IMR-90 (cell line): ENCODE data around the gene DSC2. TPM values are rescaled to one million over a fixed set of nuclear protein-coding genes. Genes with fewer than 3 reads are reported as not detected.
"Not testable (repeated sequence)": the region's sequence is repeated elsewhere in the genome, so short reads cannot be mapped to it uniquely, and the experiment has no call there.

Experiments
- ATAC-seq: fragments of 200-7000 bp; cut with Tn5 transposase; 2 replicates; pipeline ENCODE4 v1.9.1; 2020; ENCODE audit warnings: low read depth, mild to moderate bottlenecking, moderate library complexity
- BruUV-seq: library from RNA; stranded (reverse); fragments of 400-500 nt; replicated peaks from 2 replicates; lab custom pipeline; 2021; lab: Mats Ljungman, UMichigan
- CTCF ChIA-PET: fragments of 300-600 bp; formaldehyde crosslinking; extraction: SDS; loops from one replicate; lab custom pipeline; 2021; ENCODE audit warnings: antibody characterized with exemption; lab: Yijun Ruan, JAX
- POLR2A ChIA-PET: fragments of 300-600 bp; sonication (Branson Sonifier 250); formaldehyde crosslinking; loops from one replicate; lab custom pipeline; 2022; ENCODE audit warnings: antibody characterized with exemption; ENCODE audit not compliant: unreplicated experiment; lab: Charles Lee
- DNase-seq: peaks from one replicate; pipeline ENCODE4 v3.0.0; 2013
- H2AFZ ChIP-seq: replicated peaks from 2 replicates; pipeline ENCODE3; 2013; ENCODE audit warnings: low read length, mild to moderate bottlenecking; ENCODE audit not compliant: poor library complexity
- H2AK5ac ChIP-seq: 2 replicates; pipeline ENCODE4 v1.6.1; 2013; ENCODE audit warnings: low read depth, low read length, inconsistent platforms
- H2AK9ac ChIP-seq: replicated peaks from 2 replicates; pipeline ENCODE3; 2013; ENCODE audit warnings: mild to moderate bottlenecking, low read depth, low read length, moderate library complexity; ENCODE audit not compliant: poor library complexity
- H2BK120ac ChIP-seq: 2 replicates; pipeline ENCODE4 v1.6.1; 2013; ENCODE audit warnings: low read depth, low read length, inconsistent platforms
- H2BK15ac ChIP-seq: 3 replicates; pipeline ENCODE4 v1.6.1; 2013; ENCODE audit warnings: low read depth, low read length, inconsistent platforms
- H2BK20ac ChIP-seq: 2 replicates; pipeline ENCODE4 v1.6.1; 2013; ENCODE audit warnings: low read depth, mild to moderate bottlenecking, inconsistent platforms, low read length, moderate library complexity
- H2BK5ac ChIP-seq: 2 replicates; pipeline ENCODE4 v1.6.1; 2013; ENCODE audit warnings: mild to moderate bottlenecking, low read depth, low read length, inconsistent platforms; ENCODE audit not compliant: poor library complexity, severe bottlenecking
- H3K14ac ChIP-seq: replicated peaks from 2 replicates; pipeline ENCODE4 v1.6.1; 2013; ENCODE audit warnings: low read depth, low read length, inconsistent platforms
- H3K18ac ChIP-seq: 2 replicates; pipeline ENCODE4 v1.6.1; 2013; ENCODE audit warnings: low read depth, low read length, control low read depth
- H3K23ac ChIP-seq: 2 replicates; pipeline ENCODE4 v1.6.1; 2013; ENCODE audit warnings: low read depth, low read length, inconsistent platforms
- H3K27ac ChIP-seq: 2 replicates; pipeline ENCODE4 v1.5.1; 2013; ENCODE audit warnings: mild to moderate bottlenecking, control low read depth, low read length; ENCODE audit not compliant: insufficient read depth
- H3K27me3 ChIP-seq: 2 replicates; pipeline ENCODE4 v1.6.1; 2013; ENCODE audit warnings: low read length; ENCODE audit not compliant: control insufficient read depth, insufficient read depth
- H3K36me3 ChIP-seq: 2 replicates; pipeline ENCODE4 v1.6.1; 2013; ENCODE audit warnings: low read length, mixed read lengths; ENCODE audit not compliant: control insufficient read depth, insufficient read depth
- H3K4ac ChIP-seq: 2 replicates; pipeline ENCODE4 v1.6.1; 2013; ENCODE audit warnings: low read depth, low read length, inconsistent platforms
- H3K4me1 ChIP-seq: 2 replicates; pipeline ENCODE4 v1.6.1; 2013; ENCODE audit warnings: low read length, mixed read lengths; ENCODE audit not compliant: control insufficient read depth, insufficient read depth
- H3K4me2 ChIP-seq: 2 replicates; pipeline ENCODE4 v1.6.1; 2013; ENCODE audit warnings: low read depth, mild to moderate bottlenecking, control low read depth, low read length, moderate library complexity
- H3K4me3 ChIP-seq: 2 replicates; pipeline ENCODE4 v1.5.1; 2013; ENCODE audit warnings: low read depth, mild to moderate bottlenecking, control low read depth, low read length, moderate library complexity; ENCODE audit not compliant: insufficient read depth
- H3K56ac ChIP-seq: 2 replicates; pipeline ENCODE4 v1.6.1; 2013; ENCODE audit warnings: low read length, inconsistent platforms; ENCODE audit not compliant: insufficient read depth; ENCODE audit errors: extremely low read depth
- H3K79me1 ChIP-seq, 2 experiments: 2 replicates each; pipeline ENCODE4 v1.6.1; 2013; ENCODE audit warnings: low read length in 2 of 2, inconsistent platforms in 1 of 2, low read depth in 1 of 2
- H3K9ac ChIP-seq: 2 replicates; pipeline ENCODE4 v1.6.1; 2013; ENCODE audit warnings: low read depth, low read length, control low read depth
- H3K9me1 ChIP-seq: 2 replicates; pipeline ENCODE4 v1.6.1; 2013; ENCODE audit warnings: low read length, inconsistent platforms; ENCODE audit not compliant: insufficient read depth
- H3K9me3 ChIP-seq: 2 replicates; pipeline ENCODE4 v1.6.1; 2013; ENCODE audit warnings: low read length; ENCODE audit not compliant: control insufficient read depth, insufficient read depth
- H4K20me1 ChIP-seq: 2 replicates; pipeline ENCODE4 v1.6.1; 2013; ENCODE audit warnings: low read length, inconsistent platforms; ENCODE audit not compliant: insufficient read depth
- H4K5ac ChIP-seq: 2 replicates; pipeline ENCODE4 v1.6.1; 2013; ENCODE audit warnings: mild to moderate bottlenecking, low read depth, low read length, control low read depth
- H4K8ac ChIP-seq, 2 experiments: 2 replicates each; pipeline ENCODE4 v1.6.1; 2013; ENCODE audit warnings: low read depth in 2 of 2, low read length in 2 of 2, control low read depth in 1 of 2, inconsistent platforms in 1 of 2
- H4K91ac ChIP-seq: 2 replicates; pipeline ENCODE4 v1.6.1; 2013; ENCODE audit warnings: low read depth, low read length, inconsistent platforms; ENCODE audit not compliant: insufficient read depth
- BHLHE40 ChIP-seq: fragments of 150-350 bp; IDR thresholded peaks from 2 replicates; pipeline ENCODE4 v1.6.1; 2016; ENCODE audit warnings: mild to moderate bottlenecking, low read depth, low read length
- POLR2A ChIP-seq: IDR thresholded peaks from 2 replicates; pipeline ENCODE4 v1.6.1; 2012; ENCODE audit warnings: mild to moderate bottlenecking, low read depth, low read length
- RCOR1 ChIP-seq: IDR thresholded peaks from 2 replicates; pipeline ENCODE4 v1.6.1; 2012; ENCODE audit warnings: mild to moderate bottlenecking, low read length, improper control_type of control experiment; ENCODE audit not compliant: insufficient replicate concordance
- WGBS, 2 experiments: methylation state at CpG; one replicate each; pipeline versions ENCODE4 v1.1.5 to v1.1.7; 2013; ENCODE audit warnings: missing lambda C conversion rate in 2 of 2; ENCODE audit not compliant: insufficient read length in 1 of 2; ENCODE audit errors: extremely low coverage in 2 of 2; 5-methylcytosine and 5-hydroxymethylcytosine counted together
- dilution Hi-C: fragments of 300-500 bp; cut with HindIII; formaldehyde crosslinking; loops from one replicate; pipeline ENCODE4 v1.14.3; 2018; ENCODE audit warnings: low sequenced_read_pairs; ENCODE audit not compliant: unreplicated experiment
- in situ Hi-C: fragments of 300-500 bp; cut with MboI; formaldehyde crosslinking; loops from 3 replicates; pipeline ENCODE4 v1.14.3; 2019; ENCODE audit warnings: low sequenced_read_pairs, inconsistent platforms, mixed read lengths
- intact Hi-C: fragments of 100-400 bp; cut with micrococcal nuclease; formaldehyde crosslinking; loops from 2 replicates; pipeline ENCODE4 v1.10.0; 2022
- polyA plus RNA-seq, 3 experiments: library from polyadenylated mRNA; depleted of rRNA; stranded (reverse); fragments of >200 nt; gene quantifications; 2 replicates each; pipeline ENCODE4 v1.2.3, GENCODE V29; 2012; ENCODE audit warnings: low replicate concordance in 1 of 3
- total RNA-seq: library from RNA; depleted of rRNA; stranded (reverse); fragments of >200 nt; gene quantifications from 2 replicates; pipeline ENCODE4 v1.2.3, GENCODE V29; 2012

DSC2 gene
- total and polyA plus RNA-seq, 2 of the 4 experiments (the other 2 are of a cell fraction): not detected

DNA sequence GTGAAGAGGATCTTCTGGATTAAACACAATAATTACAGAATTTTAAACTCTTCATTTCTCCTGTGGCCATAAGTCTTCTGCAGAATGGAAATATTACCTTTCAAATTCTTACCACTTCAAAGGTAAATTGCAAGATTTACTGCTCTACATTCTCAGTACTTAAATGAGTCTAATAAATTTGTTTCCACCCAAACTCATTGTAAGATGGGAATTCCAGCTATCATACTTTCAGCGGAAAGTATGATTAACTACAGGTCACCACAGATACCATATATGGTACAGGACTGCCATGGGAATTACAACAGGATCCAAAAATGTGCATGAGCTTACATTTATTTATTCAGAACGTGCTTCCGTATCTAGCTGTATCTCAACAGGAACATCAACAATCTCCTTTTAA is 62.8 kb downstream of the DSC2 start:
- H3K27me3 ChIP-seq: peaks cover 21% of the 10 kb centered on the region
- H3K18ac ChIP-seq: no peak overlapping the region
- H3K23ac ChIP-seq: no peak overlapping the region
- H2AK5ac ChIP-seq: no peak overlapping the region
- ChIA-PET CTCF (no interaction called here), POLR2A (no interaction called here)
- dilution Hi-C loops: no loop called here
- H3K4me3 ChIP-seq: no peak overlapping the region
- H3K9ac ChIP-seq: no peak overlapping the region
- H3K14ac ChIP-seq: no peak overlapping the region
- DNase-seq (no peak), ATAC-seq (no peak)
- H2BK5ac ChIP-seq: no peak overlapping the region
- no peak overlapping the region for H3K4ac ChIP-seq
- no peak overlapping the region for H2AK9ac ChIP-seq
- no peak overlapping the region for H2BK15ac ChIP-seq
- H3K4me2 ChIP-seq: no peak overlapping the region
- intact Hi-C loops: no loop called here
- no peaks in the 10 kb centered on the region for H4K20me1 ChIP-seq
- H3K9me3 ChIP-seq: peaks cover 8% of the 10 kb centered on the region
- H2AFZ ChIP-seq: no peak overlapping the region
- no peaks in the 10 kb centered on the region for H3K9me1 ChIP-seq
- TF ChIP-seq RCOR1 (no peak), BHLHE40 (no peak), POLR2A (no peak)
- H2BK20ac ChIP-seq: no peak overlapping the region
- no peak overlapping the region for H3K56ac ChIP-seq
- WGBS, 2 experiments: no CpG with 5 or more reads among the region's 3 CpGs
- in situ Hi-C loops: no loop called here
- no peak overlapping the region for H4K91ac ChIP-seq
- no TSS peak for BruUV-seq
- H2BK120ac ChIP-seq: no peak overlapping the region
- H3K27ac ChIP-seq: no peak overlapping the region
- no peaks in the 10 kb centered on the region for H3K36me3 ChIP-seq
- H4K5ac ChIP-seq: no peak overlapping the region
- no peaks in the 10 kb centered on the region for H3K4me1 ChIP-seq
- H3K79me1 ChIP-seq: no peaks in the 10 kb centered on the region
- H4K8ac ChIP-seq: no peak overlapping the region

DNA sequence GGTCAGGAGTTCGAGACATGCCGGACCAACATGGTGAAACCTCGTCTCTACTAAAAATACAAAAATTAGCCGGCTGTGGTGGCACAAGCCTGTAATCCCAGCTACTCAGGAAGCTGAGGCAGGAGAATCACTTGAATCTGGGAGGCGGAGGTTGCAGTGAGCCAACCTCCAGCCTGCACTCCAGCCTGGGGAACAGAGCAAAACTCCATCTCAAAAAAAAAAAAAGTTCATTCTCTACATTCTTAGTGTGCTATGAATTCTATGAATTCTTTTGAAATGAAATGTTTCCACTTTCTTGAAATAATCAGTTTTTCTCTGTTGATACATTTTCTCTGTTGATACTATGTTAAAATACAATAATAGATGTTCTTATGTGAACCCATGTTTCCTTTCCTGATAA is 64.5 kb downstream of the DSC2 start:
- H3K4me3 ChIP-seq, intact Hi-C loops, H2BK20ac ChIP-seq, H2BK15ac ChIP-seq, H3K27ac ChIP-seq, H3K4me2 ChIP-seq, DNase-seq, H2BK5ac ChIP-seq, H2AK9ac ChIP-seq, H3K18ac ChIP-seq, H3K4me1 ChIP-seq, H3K23ac ChIP-seq, H2AFZ ChIP-seq, H4K91ac ChIP-seq, H3K79me1 ChIP-seq, H2BK120ac ChIP-seq, H3K9ac ChIP-seq, POLR2A ChIA-PET, BruUV-seq, in situ Hi-C loops, CTCF ChIA-PET, H4K8ac ChIP-seq, H3K14ac ChIP-seq, dilution Hi-C loops, H4K20me1 ChIP-seq, H4K5ac ChIP-seq, H3K36me3 ChIP-seq, H3K9me1 ChIP-seq, H3K9me3 ChIP-seq, H2AK5ac ChIP-seq, H3K4ac ChIP-seq, H3K56ac ChIP-seq: not testable (repeated sequence)
- peaks cover 18% of the 10 kb centered on the region for H3K27me3 ChIP-seq
- no CpG with 5 or more reads among the region's 5 CpGs for WGBS, 2 experiments
- ATAC-seq: 0 out of 2 replicates have a peak, but pooled peaks have one; percentile 29
